H9 (cell line): ENCODE data around the gene PPM1N. TPM values are rescaled to one million over a fixed set of nuclear protein-coding genes. Genes with fewer than 3 reads are reported as not detected.

Experiments
- DNase-seq: peaks from one replicate; pipeline ENCODE4 v3.0.0-alpha.2; 2017
- H2AFZ ChIP-seq: one replicate; pipeline ENCODE4 v1.6.1; 2013; ENCODE audit warnings: mild to moderate bottlenecking, low read length, control low read depth, moderate library complexity
- H2AK5ac ChIP-seq: 2 replicates; pipeline ENCODE4 v1.6.1; 2013; ENCODE audit warnings: low read length, control low read depth, mixed read lengths; ENCODE audit not compliant: insufficient read length
- H2BK120ac ChIP-seq: one replicate; pipeline ENCODE4 v1.6.1; 2013; ENCODE audit warnings: low read depth, mild to moderate bottlenecking, low read length, control low read depth, inconsistent platforms; ENCODE audit not compliant: poor library complexity, severe bottlenecking
- H2BK12ac ChIP-seq: 2 replicates; pipeline ENCODE4 v1.6.1; 2013; ENCODE audit warnings: low read length, control low read depth, mixed read lengths, low read depth; ENCODE audit not compliant: insufficient read length
- H2BK15ac ChIP-seq: 2 replicates; pipeline ENCODE4 v1.6.1; 2013; ENCODE audit warnings: low read depth, low read length, control low read depth
- H2BK20ac ChIP-seq: one replicate; pipeline ENCODE4 v1.6.1; 2013; ENCODE audit warnings: low read depth, mild to moderate bottlenecking, low read length, control low read depth, inconsistent platforms; ENCODE audit not compliant: poor library complexity, severe bottlenecking
- H2BK5ac ChIP-seq: 2 replicates; pipeline ENCODE4 v1.6.1; 2013; ENCODE audit warnings: low read length, control low read depth, mixed read lengths; ENCODE audit not compliant: insufficient read length
- H3K14ac ChIP-seq: 2 replicates; pipeline ENCODE4 v1.6.1; 2013; ENCODE audit warnings: low read length, control low read depth; ENCODE audit not compliant: insufficient read depth
- H3K18ac ChIP-seq: 2 replicates; pipeline ENCODE4 v1.6.1; 2013; ENCODE audit warnings: low read depth, mild to moderate bottlenecking, mixed read lengths, low read length, control low read depth; ENCODE audit not compliant: insufficient read length
- H3K23ac ChIP-seq: 2 replicates; pipeline ENCODE4 v1.6.1; 2013; ENCODE audit warnings: low read length, control low read depth, mixed read lengths, low read depth; ENCODE audit not compliant: insufficient read length
- H3K23me2 ChIP-seq: 2 replicates; pipeline ENCODE4 v1.6.1; 2013; ENCODE audit warnings: low read depth, mild to moderate bottlenecking, mixed read lengths, low read length, control low read depth; ENCODE audit not compliant: insufficient read length, poor library complexity, severe bottlenecking
- H3K27ac ChIP-seq: 2 replicates; pipeline ENCODE4 v1.5.1; 2013; ENCODE audit warnings: low read length, control low read depth, mixed read lengths, low read depth; ENCODE audit not compliant: insufficient read length
- H3K27me3 ChIP-seq: 2 replicates; pipeline ENCODE4 v1.6.1; 2013; ENCODE audit warnings: low read length, control low read depth, inconsistent platforms; ENCODE audit not compliant: insufficient read depth
- H3K4ac ChIP-seq: 2 replicates; pipeline ENCODE4 v1.6.1; 2013; ENCODE audit warnings: low read depth, mild to moderate bottlenecking, control low read depth, inconsistent platforms, low read length, moderate library complexity
- H3K4me1 ChIP-seq: 2 replicates; pipeline ENCODE4 v1.6.1; 2013; ENCODE audit warnings: low read length, control low read depth, inconsistent platforms; ENCODE audit not compliant: insufficient read depth
- H3K4me2 ChIP-seq: 2 replicates; pipeline ENCODE4 v1.6.1; 2013; ENCODE audit warnings: low read length, control low read depth, mixed read lengths; ENCODE audit not compliant: insufficient read length, insufficient read depth
- H3K56ac ChIP-seq: 2 replicates; pipeline ENCODE4 v1.6.1; 2013; ENCODE audit warnings: low read depth, mild to moderate bottlenecking, mixed read lengths, low read length, control low read depth; ENCODE audit not compliant: insufficient read length
- H3K79me1 ChIP-seq: 2 replicates; pipeline ENCODE4 v1.6.1; 2013; ENCODE audit warnings: low read depth, mild to moderate bottlenecking, moderate library complexity, low read length, control low read depth, inconsistent platforms; ENCODE audit not compliant: insufficient read depth, poor library complexity, severe bottlenecking
- H3K79me2 ChIP-seq: 2 replicates; pipeline ENCODE4 v1.6.1; 2013; ENCODE audit warnings: low read length, control low read depth, inconsistent platforms; ENCODE audit not compliant: insufficient read depth
- H3K9ac ChIP-seq: 2 replicates; pipeline ENCODE4 v1.6.1; 2013; ENCODE audit warnings: low read length, control low read depth, mixed read lengths; ENCODE audit not compliant: insufficient read length; ENCODE audit errors: extremely low read depth
- H3K9me3 ChIP-seq: one replicate; pipeline ENCODE4 v1.6.1; 2013; ENCODE audit warnings: low read depth, low read length, inconsistent platforms; ENCODE audit not compliant: control insufficient read depth
- H3T11ph ChIP-seq: one replicate; pipeline ENCODE4 v1.6.1; 2013; ENCODE audit warnings: mild to moderate bottlenecking, low read length, control low read depth, inconsistent platforms
- H4K20me1 ChIP-seq: one replicate; pipeline ENCODE4 v1.6.1; 2013; ENCODE audit not compliant: control insufficient read depth, insufficient read length, insufficient read depth
- H4K5ac ChIP-seq: 2 replicates; pipeline ENCODE4 v1.6.1; 2013; ENCODE audit warnings: low read depth, mild to moderate bottlenecking, mixed read lengths, low read length, control low read depth; ENCODE audit not compliant: insufficient read length
- H4K8ac ChIP-seq: replicated peaks from 2 replicates; pipeline ENCODE4 v1.6.1; 2013; ENCODE audit warnings: low read length, control low read depth, mixed read lengths, low read depth; ENCODE audit not compliant: insufficient read length
- H4K91ac ChIP-seq: 2 replicates; pipeline ENCODE4 v1.6.1; 2013; ENCODE audit warnings: low read depth, mild to moderate bottlenecking, moderate library complexity, mixed read lengths, low read length, control low read depth; ENCODE audit not compliant: insufficient read length
- H3K27ac Mint-ChIP-seq, 3 experiments: 2 replicates in 2 of 3; 3 replicates in 1 of 3; pipeline ENCODE4 v1.8.0; 2020 to 2021; ENCODE audit warnings: mixed read lengths in 3 of 3, mild to moderate bottlenecking in 1 of 3, moderate library complexity in 1 of 3
- H3K27me3 Mint-ChIP-seq: 2 replicates; pipeline ENCODE4 v1.8.0; 2021; ENCODE audit warnings: low read depth, mild to moderate bottlenecking, moderate library complexity, mixed read lengths
- H3K36me3 Mint-ChIP-seq, 3 experiments: 2 replicates in 2 of 3; 3 replicates in 1 of 3; pipeline ENCODE4 v1.8.0; 2020 to 2021; ENCODE audit warnings: low read depth in 3 of 3, mixed read lengths in 3 of 3; ENCODE audit not compliant: insufficient read depth in 1 of 3
- H3K4me1 Mint-ChIP-seq, 2 experiments: 2 replicates each; pipeline ENCODE4 v1.8.0; 2020; ENCODE audit warnings: mixed read lengths in 2 of 2
- H3K4me3 Mint-ChIP-seq, 2 experiments: 2 replicates in 1 of 2; 3 replicates in 1 of 2; pipeline ENCODE4 v1.8.0; 2020 to 2021; ENCODE audit warnings: mild to moderate bottlenecking in 2 of 2, mixed read lengths in 2 of 2, moderate library complexity in 1 of 2
- H3K9me3 Mint-ChIP-seq, 2 experiments: 2 replicates in 1 of 2; 3 replicates in 1 of 2; pipeline ENCODE4 v1.8.0; 2020; ENCODE audit warnings: mild to moderate bottlenecking in 2 of 2, mixed read lengths in 2 of 2, moderate library complexity in 1 of 2
- WGBS: extraction: QIAGEN DNeasy Blood & Tissue Kit; methylation state at CpG from one replicate; pipeline ENCODE4 v1.1.7; 2013; ENCODE audit warnings: missing lambda C conversion rate, low lambda C conversion rate, mixed read lengths; ENCODE audit not compliant: insufficient read length; ENCODE audit errors: extremely low coverage; 5-methylcytosine and 5-hydroxymethylcytosine counted together
- total RNA-seq: library from RNA; stranded (reverse); gene quantifications from 2 replicates; pipeline ENCODE4 v1.2.1, GENCODE V29; 2021
- TF ChIP-seq, protein P1 (sequence below): fragments of 200-600 bp; sonication (generic); conservative IDR thresholded peaks from 3 replicates; pipeline ENCODE4 v1.8.0; 2021; ENCODE audit warnings: antibody characterized with exemption, mild to moderate bottlenecking

Gene PPM1N
- total RNA-seq, 1 experiment from 2014 or later: 7.7 TPM

DNA sequence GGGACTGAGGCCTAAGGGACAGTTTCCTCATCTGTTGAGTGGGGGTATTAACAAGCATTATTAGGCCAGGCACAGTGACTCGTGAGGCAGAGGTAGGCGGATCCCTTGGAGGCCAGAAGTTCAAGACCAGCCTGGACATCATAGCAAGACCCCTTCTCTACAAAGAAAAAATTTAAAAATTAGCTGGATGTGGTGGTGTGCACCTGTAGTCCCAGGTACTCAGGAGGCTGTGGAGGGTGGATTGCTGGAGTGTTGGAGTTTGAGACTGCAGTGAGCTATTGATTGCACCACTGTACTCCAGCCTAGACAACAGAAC lies 41.8 kb upstream of the PPM1N start:
- H3K27ac Mint-ChIP-seq: peak overlapping the region in 1 of 3 experiments; percentile 97; a peak in 1 of 7 replicates
- peak overlapping the region; percentile 73 for H4K5ac ChIP-seq
- TF ChIP-seq, protein P1, sequence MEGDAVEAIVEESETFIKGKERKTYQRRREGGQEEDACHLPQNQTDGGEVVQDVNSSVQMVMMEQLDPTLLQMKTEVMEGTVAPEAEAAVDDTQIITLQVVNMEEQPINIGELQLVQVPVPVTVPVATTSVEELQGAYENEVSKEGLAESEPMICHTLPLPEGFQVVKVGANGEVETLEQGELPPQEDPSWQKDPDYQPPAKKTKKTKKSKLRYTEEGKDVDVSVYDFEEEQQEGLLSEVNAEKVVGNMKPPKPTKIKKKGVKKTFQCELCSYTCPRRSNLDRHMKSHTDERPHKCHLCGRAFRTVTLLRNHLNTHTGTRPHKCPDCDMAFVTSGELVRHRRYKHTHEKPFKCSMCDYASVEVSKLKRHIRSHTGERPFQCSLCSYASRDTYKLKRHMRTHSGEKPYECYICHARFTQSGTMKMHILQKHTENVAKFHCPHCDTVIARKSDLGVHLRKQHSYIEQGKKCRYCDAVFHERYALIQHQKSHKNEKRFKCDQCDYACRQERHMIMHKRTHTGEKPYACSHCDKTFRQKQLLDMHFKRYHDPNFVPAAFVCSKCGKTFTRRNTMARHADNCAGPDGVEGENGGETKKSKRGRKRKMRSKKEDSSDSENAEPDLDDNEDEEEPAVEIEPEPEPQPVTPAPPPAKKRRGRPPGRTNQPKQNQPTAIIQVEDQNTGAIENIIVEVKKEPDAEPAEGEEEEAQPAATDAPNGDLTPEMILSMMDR: no peak
- peaks cover 9 to 17% of the 10 kb centered on the region in 2 experiments for H3K4me1 Mint-ChIP-seq
- no peaks in the 10 kb centered on the region for H3K27me3 ChIP-seq
- H3K56ac ChIP-seq: no peak overlapping the region
- no peaks in the 10 kb centered on the region for H3K36me3 Mint-ChIP-seq
- H4K20me1 ChIP-seq: no peaks in the 10 kb centered on the region
- peak overlapping the region; percentile 87 for H2BK120ac ChIP-seq
- peak overlapping the region; percentile 51; the same call in 1 of the 2 replicates for H3K4ac ChIP-seq
- H2BK5ac ChIP-seq: no peak overlapping the region
- peak overlapping the region; percentile 94 for H3K14ac ChIP-seq
- H3T11ph ChIP-seq: no peak overlapping the region
- no peak overlapping the region for H3K4me3 Mint-ChIP-seq
- H3K79me1 ChIP-seq: no peaks in the 10 kb centered on the region
- no peaks in the 10 kb centered on the region for H3K9me3 ChIP-seq
- no peak overlapping the region for H3K27ac ChIP-seq
- no peak overlapping the region for H2AFZ ChIP-seq
- no peak overlapping the region for H3K4me2 ChIP-seq
- WGBS: no CpG with 5 or more reads among the region's 2 CpGs
- no peaks in the 10 kb centered on the region for H3K23me2 ChIP-seq
- H2AK5ac ChIP-seq: no peak overlapping the region
- peaks cover 12% of the 10 kb centered on the region for H3K27me3 Mint-ChIP-seq
- peaks cover 4 to 7% of the 10 kb centered on the region in 2 experiments; a peak in 4 of 5 replicates for H3K9me3 Mint-ChIP-seq
- H2BK20ac ChIP-seq: no peak overlapping the region
- H2BK15ac ChIP-seq: no peak overlapping the region
- no peaks in the 10 kb centered on the region for H3K4me1 ChIP-seq
- H3K23ac ChIP-seq: no peak overlapping the region
- H4K91ac ChIP-seq: no peak overlapping the region
- DNase-seq: no peak
- no peak overlapping the region for H4K8ac ChIP-seq
- no peak overlapping the region for H3K9ac ChIP-seq
- peak overlapping the region; percentile 68 for H2BK12ac ChIP-seq
- H3K18ac ChIP-seq: peak overlapping the region; percentile 91
- H3K79me2 ChIP-seq: no peaks in the 10 kb centered on the region
